HG03108 (cell line): ENCODE measurements around the gene OR4D5.

Experiments
- ATAC-seq: cut with Tn5 transposase; IDR thresholded peaks from one replicate; pipeline ENCODE4 v1.9.1; 2021; ENCODE audit warnings: moderate library complexity; ENCODE audit not compliant: unreplicated experiment

Gene OR4D5

GRCh38 chr11:123939317-123939716 is at the start of gene OR4D5:
TSS of gene OR4D5 (plus strand) at chr11:123939617. CDS start at chr11:123939617, 0 bp downstream.
- no peak for ATAC-seq

- no peak for ATAC-seq
Measured at GRCh38 chr11:123892031-123892430, 47.4 kb upstream of the OR4D5 start.

- no peak for ATAC-seq
Measured at GRCh38 chr11:123899792-123900191, 39.6 kb upstream of the OR4D5 start.

- ATAC-seq = no peak
Measured at GRCh38 chr11:123901867-123902266, 37.5 kb upstream of the OR4D5 start, which contains the start of gene OR8D4. TSS of gene OR8D4 (plus strand) at chr11:123902167. CDS start at chr11:123906432, 4,265 bp downstream.

GRCh38 chr11:123903932-123904331 is 35.5 kb upstream of the OR4D5 start:
- peak; percentile 81 for ATAC-seq

- no peak for ATAC-seq
Measured at GRCh38 chr11:123904932-123905331, 34.5 kb upstream of the OR4D5 start.

GRCh38 chr11:123905826-123906225 is 33.6 kb upstream of the OR4D5 start:
- ATAC-seq = no peak

- no peak for ATAC-seq
Measured at GRCh38 chr11:123920943-123921342, 18.5 kb upstream of the OR4D5 start.

- ATAC-seq = no peak
Measured at GRCh38 chr11:123924027-123924426, 15.4 kb upstream of the OR4D5 start.

- no peak for ATAC-seq
Measured at GRCh38 chr11:123942413-123942812, 3.0 kb downstream of the OR4D5 start.

- no peak for ATAC-seq
Measured at GRCh38 chr11:123943738-123944137, 4.3 kb downstream of the OR4D5 start, which contains the start of gene OR6T1. TSS of gene OR6T1 (minus strand) at chr11:123943838. CDS start at chr11:123943838, 0 bp downstream.

- no peak for ATAC-seq
Measured at GRCh38 chr11:123945132-123945531, 5.7 kb downstream of the OR4D5 start.

GRCh38 chr11:123956752-123957151 is 17.3 kb downstream of the OR4D5 start:
- ATAC-seq = no peak

- ATAC-seq = no peak
Measured at GRCh38 chr11:123973816-123974215, 34.4 kb downstream of the OR4D5 start.

GRCh38 chr11:123976770-123977560 is 37.5 kb downstream of the OR4D5 start:
- no peak for ATAC-seq

GRCh38 chr11:123977731-123978347 is 38.4 kb downstream of the OR4D5 start, which contains the start of gene OR10S1:
TSS of gene OR10S1 (minus strand) at chr11:123977781. CDS start at chr11:123977664, 117 bp downstream.
- ATAC-seq = no peak

- ATAC-seq = no peak
Measured at GRCh38 chr11:123979311-123979710, 39.9 kb downstream of the OR4D5 start.
